ENCODE results near the gene ZNF571.

The ZNF571 gene

DNA sequence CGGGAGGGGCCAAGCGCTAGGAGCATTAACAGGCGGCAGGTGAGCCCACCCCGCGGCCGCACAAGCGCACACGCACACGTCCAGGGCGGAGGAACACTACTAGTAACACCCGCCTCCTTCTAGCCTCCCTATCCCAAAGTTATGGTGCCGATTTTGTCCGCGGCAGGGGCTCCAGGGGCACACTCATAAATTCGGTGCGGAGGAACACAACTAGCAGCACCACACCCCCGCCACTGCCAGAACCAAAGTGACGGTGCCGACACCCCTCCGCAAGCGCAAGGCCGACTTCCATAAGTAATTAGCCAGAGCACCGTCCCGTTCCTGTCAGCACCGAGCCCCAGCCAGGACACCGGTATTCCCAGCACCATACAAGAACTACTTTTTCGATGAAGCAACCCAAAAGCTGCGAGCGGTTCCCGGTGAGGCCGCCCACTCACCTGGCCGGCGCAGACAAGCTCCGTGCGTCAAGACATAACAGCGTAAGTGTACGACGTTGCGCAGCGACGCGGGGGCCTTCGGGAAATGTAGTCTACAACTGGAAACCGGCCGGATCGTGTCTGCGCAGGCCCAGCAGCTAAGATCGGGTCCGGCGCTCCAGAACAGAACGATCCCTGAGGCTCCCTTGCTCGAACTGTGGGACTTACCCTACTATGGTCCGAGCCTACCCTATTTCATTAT is at the start of gene ZNF571, which contains the start of gene ZNF540:
Gene ZNF571 (minus strand): TSS at position 489 of the 678 bp plus-strand sequence. CDS start 8,116 bp downstream, outside the sequence.
Gene ZNF540 (plus strand): TSS at position 573 of the 678 bp plus-strand sequence. CDS start 3,572 bp downstream, outside the sequence.
- peak; percentile 92 for DNase-seq (ENCODE audit: low spot score)

DNA sequence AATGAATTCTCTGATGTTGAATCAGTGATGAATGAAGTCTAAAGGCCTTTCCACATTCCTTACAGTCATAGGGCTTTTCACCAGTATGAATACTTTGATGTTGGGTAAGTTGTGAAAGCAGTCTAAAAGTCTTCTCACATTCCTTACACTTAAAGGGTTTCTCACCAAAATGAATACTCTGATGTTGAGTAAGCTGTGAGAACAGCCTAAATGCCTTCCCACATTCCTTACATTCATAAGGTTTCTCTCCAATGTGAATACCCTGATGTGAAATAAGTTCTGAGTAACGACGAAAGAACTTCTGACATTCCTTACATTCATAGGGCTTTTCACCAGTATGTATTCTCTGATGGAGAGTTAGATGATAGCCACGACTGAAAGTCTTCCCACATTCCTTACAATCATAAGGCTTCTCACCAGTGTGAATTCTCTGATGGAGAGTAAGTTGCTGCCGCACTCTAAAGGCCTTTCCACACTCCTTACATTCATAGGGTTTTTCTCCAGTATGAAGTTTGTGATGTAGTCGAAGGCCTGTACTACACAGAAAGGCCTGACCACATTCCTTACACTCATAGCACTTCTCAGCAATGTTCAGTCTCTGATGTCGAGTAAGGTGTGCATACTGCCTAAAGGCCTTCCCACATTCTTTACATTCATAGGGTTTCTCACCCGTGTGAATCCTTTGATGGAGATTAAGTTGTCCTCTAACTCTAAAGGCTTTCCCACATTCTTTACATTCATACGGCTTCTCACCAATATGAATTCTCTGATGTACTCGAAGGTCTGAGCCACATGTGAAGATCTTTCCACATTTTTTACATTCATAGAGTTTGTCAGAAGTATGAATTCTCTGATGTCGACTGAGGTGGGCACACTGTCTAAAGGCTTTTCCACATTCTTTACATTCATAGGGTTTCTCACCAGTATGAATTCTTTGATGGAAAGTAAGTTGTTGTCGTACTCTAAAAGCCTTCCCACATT is 40.8 kb upstream of the ZNF571 start:
- no peak for DNase-seq (ENCODE audit: low spot score)

DNA sequence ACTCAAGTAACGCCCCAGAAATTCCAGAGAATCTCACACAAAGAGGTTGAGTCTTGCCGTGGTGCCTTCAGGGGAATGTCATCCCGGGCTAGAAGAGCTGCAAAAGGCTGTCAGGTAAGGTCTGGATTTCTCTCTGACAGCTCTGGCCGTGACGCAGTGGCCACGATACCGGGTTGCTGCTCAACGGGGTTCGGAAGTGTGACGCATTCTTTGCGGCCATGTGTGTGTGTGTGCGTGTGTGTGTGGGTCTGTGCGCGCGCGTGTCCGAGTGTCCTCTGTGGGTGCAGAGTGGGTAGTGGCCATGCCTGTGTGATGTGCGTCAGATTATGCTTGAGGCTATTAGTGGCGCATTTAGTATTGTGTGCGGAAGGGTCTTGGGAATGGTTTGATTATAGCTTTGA is 390 bp upstream of the ZNF571 start:
- peak; percentile 30 for DNase-seq (ENCODE audit: low spot score)

DNA sequence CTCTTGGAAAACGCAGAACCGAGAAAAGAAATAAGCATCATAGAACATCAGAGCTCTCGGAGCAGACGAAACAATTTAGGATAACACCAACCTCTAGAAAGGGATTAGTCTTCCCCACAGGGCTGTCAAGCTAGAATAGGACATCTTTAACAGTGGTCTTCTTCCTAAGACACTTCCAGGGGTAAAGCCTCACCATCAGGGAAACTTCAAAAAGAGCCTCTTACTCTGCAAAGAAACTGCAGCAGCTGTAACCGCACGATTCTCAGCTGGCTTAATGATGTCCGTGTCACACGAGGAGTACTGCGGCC is 642 bp downstream of the ZNF571 start:
- DNase-seq (ENCODE audit: low spot score), result no peak

DNA sequence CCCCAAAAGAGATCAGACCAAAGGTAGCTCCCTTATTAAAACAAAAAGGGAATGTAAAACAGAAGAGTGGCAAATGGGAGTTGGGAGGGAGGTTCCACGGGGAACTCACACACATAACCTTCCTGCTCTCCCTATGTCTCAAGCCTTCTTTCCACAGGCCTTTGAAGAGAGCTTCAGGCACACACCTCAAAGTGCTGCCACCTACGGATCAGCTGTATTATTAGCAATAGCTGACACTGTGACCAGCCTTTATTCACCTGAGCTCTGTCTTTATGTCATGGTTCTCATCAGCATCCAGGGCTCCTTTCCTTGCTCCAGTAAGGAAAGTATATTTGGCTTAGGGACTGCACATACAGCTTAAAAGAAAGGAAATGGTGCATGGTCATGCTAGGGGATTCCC is 11.3 kb downstream of the ZNF571 start:
- no peak for DNase-seq (ENCODE audit: low spot score)

DNA sequence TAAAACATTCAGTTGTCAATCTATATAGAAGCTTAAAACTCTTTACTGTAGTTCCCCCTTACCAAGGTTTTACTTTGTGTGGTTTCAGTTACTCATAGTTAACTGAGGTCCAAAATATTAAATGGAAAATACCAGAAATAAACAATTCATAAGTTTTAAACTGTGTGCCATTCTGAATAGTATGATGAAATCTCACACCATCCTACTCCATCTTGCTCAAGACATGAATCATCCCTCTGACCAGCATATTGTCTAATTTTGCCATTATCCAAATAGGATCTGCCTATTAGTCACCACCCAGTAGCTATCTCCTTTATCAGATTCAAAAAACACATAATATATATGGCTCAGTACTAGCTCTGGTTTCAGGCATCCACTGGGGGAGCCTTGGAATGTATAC is 22.4 kb downstream of the ZNF571 start:
- DNase-seq (ENCODE audit: low spot score), result no peak

DNA sequence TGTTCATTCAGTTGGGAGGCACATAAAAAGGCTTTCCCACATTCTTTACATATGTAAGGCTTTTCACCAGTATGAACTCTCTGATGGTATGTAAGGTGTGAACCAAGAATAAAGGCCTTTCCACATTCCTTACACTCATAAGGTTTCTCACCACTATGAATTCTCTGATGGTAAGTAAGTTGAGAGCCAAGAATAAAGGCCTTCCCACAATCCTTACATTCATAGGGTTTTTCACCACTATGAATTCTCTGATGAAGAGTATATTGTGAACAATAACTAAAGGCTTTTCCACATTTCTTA is 29.3 kb downstream of the ZNF571 start:
- DNase-seq (ENCODE audit: low spot score), result no peak

DNA sequence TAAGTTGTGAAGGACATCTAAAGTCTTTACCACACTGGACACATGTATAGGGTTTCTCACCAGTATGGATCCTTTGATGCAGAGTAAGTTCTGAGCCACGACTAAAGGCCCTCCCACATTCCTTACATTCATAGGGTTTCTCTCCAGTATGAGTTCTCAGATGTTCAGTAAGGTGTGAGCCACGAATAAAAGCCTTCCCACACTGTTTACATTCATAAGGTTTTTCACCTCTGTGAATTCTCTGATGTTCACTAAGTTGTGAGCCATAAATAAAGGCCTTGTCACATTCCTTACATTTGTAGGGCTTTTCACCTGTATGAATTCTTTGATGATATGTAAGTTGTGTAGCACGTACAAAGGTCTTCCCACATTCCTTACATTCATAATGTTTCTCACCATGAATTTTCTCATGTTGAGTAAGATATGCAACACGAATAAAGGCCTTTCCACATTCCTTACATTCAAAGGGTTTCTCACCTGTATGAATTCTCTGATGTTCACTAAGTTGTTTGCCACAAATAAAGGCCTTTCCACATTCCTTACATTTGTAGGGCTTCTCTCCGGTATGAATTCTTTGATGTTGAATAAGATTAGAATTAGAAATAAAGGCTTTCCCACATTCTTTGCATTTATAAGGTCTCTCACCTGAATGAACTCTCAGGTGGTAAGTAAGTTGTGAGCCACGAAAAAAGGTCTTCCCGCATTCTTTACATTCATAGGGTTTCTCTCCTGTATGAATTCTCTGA is 29.8 kb downstream of the ZNF571 start:
- no peak for DNase-seq (ENCODE audit: low spot score)

DNA sequence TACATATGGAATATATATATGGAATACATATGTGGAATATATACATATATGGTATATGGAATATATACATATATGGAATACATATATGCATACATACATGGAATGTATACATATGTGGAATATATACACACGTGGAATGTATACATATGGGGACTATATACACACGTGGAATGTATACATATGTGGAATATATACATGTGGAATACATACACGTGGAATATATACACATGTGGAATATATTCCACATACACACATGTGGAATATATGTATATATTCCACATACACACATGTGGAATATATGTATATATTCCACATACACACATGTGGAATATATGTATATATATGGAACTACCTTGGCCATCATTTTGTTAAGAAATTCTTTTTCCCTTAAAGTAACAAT is 31.1 kb downstream of the ZNF571 start:
- no peak for DNase-seq (ENCODE audit: low spot score)

DNA sequence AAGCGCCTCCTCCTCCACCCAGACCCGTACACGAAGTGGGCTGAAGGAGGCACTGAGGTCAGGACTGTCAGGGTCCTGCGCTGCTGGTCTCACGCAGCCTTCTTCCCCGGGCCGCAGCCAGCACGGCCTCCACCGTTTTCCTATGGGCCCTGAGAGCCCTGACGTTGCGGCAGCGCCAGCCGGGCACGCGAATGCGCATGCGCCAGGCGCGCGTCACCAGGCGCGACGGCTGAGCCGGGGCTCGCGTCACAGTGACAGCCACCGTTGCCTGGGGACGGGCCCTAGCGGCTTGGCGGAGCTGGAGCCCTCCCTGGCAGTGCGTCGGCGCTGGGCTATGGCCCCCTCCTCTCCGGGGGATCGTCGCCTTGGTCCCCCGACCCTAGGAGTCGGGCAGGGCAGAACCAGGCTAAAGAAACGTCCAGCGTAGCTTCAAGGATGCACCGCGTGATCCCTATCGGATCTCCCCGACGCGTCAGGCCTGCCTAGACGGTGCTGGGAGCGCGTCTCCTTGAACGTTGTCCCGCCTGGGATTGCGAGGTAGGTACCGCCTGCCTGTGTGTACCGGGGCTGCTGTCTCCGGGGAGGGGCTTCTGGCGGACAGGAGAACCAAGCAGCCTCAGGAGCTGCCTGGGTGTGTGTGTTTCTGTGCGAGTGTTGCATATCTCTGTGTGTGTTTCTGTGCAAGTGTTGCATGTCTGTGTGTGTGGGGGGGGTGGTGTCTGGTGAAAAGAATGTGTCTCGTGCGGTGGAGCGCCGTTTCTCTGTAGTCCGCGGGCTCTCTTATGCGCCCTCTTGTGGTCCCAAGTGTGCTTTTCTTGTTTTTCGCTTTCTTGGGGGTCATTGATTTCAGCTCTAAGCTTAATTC is 43.2 kb downstream of the ZNF571 start:
- DNase-seq (ENCODE audit: low spot score), result peak; percentile 83

DNA sequence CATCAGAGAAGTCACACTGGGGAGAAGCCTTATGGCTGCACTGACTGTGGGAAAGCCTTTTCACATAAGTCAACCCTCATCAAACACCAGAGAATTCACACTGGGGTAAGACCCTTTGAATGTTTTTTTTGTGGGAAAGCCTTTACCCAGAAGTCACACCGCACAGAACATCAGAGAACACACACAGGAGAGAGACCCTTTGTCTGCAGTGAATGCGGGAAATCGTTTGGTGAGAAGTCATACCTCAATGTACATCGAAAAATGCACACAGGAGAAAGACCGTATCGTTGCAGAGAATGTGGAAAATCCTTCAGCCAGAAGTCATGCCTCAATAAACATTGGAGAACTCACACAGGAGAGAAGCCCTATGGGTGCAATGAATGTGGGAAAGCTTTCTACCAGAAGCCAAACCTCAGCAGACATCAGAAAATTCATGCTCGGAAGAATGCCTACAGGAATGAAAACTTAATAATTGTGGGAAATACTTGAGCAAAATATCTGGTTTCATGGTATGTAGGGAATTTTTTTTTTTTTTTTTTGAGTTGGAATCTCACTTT is 57.1 kb downstream of the ZNF571 start:
- DNase-seq (ENCODE audit: low spot score), result no peak

DNA sequence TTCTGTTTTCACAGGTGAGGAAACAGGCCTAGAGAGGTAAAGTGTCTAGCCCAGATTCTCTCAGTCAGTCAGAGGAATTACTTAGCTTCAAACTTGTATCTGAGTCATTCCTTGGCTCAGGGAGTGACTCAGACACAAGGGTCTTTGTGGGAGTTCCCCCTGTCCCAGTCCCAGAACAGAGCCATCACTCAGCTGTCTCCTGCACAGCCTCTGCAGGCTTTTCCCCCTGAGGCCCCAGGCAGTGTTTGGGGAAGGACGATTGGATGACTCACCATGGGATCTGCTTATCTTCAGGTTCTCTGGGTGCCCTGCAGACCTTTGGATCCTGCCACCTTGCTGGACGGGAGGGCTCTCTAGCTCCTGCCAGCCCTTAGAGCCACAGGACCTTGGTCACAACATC is 74.7 kb downstream of the ZNF571 start:
- DNase-seq (ENCODE audit: low spot score), result no peak
